Heart left ventricle (tissue), 16 donors: ENCODE results near the gene NUAK2. TPM values are rescaled to one million over a fixed set of nuclear protein-coding genes. Genes with fewer than 3 reads are reported as not detected.
"Not testable (repeated sequence)": the region's sequence is repeated elsewhere in the genome, so short reads cannot be mapped to it uniquely, and the experiment has no call there.

Experiments used
- ATAC-seq, 4 donors: fragments of 200-7000 bp; cut with Tn5 transposase; one replicate each; pipeline ENCODE4 v1.9.1; 2020 to 2022; ENCODE audit warnings: moderate library complexity in 4 of 4, mild to moderate bottlenecking in 3 of 4, moderate number of reproducible peaks in 1 of 4
- DNase-seq, 5 donors: peaks; one replicate each; pipeline ENCODE4 v3.0.0-alpha.2; 2020
- H3K27ac ChIP-seq, 12 donors: fragments of 200-600 bp; sonication (generic) in 4 of 12; one replicate each; pipeline versions ENCODE4 v1.5.0 to v1.8.0; 2016 to 2022; ENCODE audit warnings: mild to moderate bottlenecking in 2 of 12
- H3K27me3 ChIP-seq, 9 donors: fragments of 200-600 bp; sonication (generic) in 2 of 9; one replicate each; pipeline versions ENCODE4 v1.5.1 to v1.8.0; 2016 to 2022; ENCODE audit warnings: mild to moderate bottlenecking in 3 of 9
- H3K36me3 ChIP-seq, 9 donors: fragments of 200-600 bp; sonication (generic) in 2 of 9; one replicate each; pipeline versions ENCODE4 v1.5.0 to v1.8.0; 2018 to 2022; ENCODE audit warnings: mild to moderate bottlenecking in 2 of 9
- H3K4me1 ChIP-seq, 12 donors: fragments of 200-600 bp; sonication (generic) in 4 of 12; one replicate each; pipeline versions ENCODE4 v1.5.0 to v1.8.0; 2016 to 2022; ENCODE audit warnings: mild to moderate bottlenecking in 3 of 12
- H3K4me3 ChIP-seq, 12 donors: fragments of 200-600 bp; sonication (generic) in 4 of 12; one replicate each; pipeline versions ENCODE4 v1.5.0 to v1.8.0; 2017 to 2022; ENCODE audit warnings: mild to moderate bottlenecking in 9 of 12, moderate library complexity in 4 of 12
- H3K9me3 ChIP-seq, 12 donors: fragments of 200-600 bp; sonication (generic) in 4 of 12; one replicate each; pipeline versions ENCODE4 v1.5.0 to v1.8.0; 2016 to 2022; ENCODE audit warnings: mild to moderate bottlenecking in 1 of 12
- CTCF ChIP-seq, 12 donors: fragments of 200-600 bp; sonication (generic) in 4 of 12; IDR thresholded peaks; one replicate each; pipeline versions ENCODE4 v1.5.0 to v1.8.0; 2018 to 2022; ENCODE audit warnings: antibody characterized with exemption in 12 of 12, mild to moderate bottlenecking in 5 of 12
- POLR2A ChIP-seq, 2 donors: fragments of 450-650 bp; IDR thresholded peaks; one replicate each; pipeline ENCODE4 v1.6.1; 2017; ENCODE audit warnings: antibody characterized with exemption in 2 of 2, mild to moderate bottlenecking in 2 of 2, moderate library complexity in 2 of 2
- WGBS, 4 donors: extraction: QIAGEN DNeasy Blood & Tissue Kit in 2 of 4; methylation state at CpG; one replicate each; pipeline versions ENCODE4 v1.1.5 to v1.1.7; 2013 to 2018; 5-methylcytosine and 5-hydroxymethylcytosine counted together
- intact Hi-C, 10 donors: fragments of 100-400 bp; cut with DNase I; formaldehyde crosslinking; loops; one replicate each; pipeline versions ENCODE4 v1.11.1 to v1.14.2; 2022
- polyA plus RNA-seq, 2 donors: library from polyadenylated mRNA; stranded (reverse); fragments of 200-250 nt; gene quantifications; one replicate each; pipeline ENCODE4 v1.2.3, GENCODE V29; 2013
- total RNA-seq, 9 donors: library from RNA; depleted of rRNA in 2 of 9; stranded (reverse); fragments of >200 nt in 2 of 9; fragmentation: NEBNext Ultra II Directional in 3 of 9; extraction: Animal tissue kit (Norgen Biotek cat#: 25700) in 3 of 9; gene quantifications; one replicate each; pipeline versions ENCODE4 v1.1.0 to v1.2.4, GENCODE V29; 2016 to 2023
- donor health status: ischemic (EF 13 %, LVEDD 7.1; RV severe dilation, severe dysfunction).
- donor health status: healthy with polysubstance abuse.
- donor health status: DM: no; HTN: yes; CAD: no.
- donor health status: DM: no; HTN: no; CAD: no.
- donor health status: ischemic (EF 25% LVEDD 6.9; RV normal size, moderate dysfunction).
- donor health status: ischemic (EF 25% LVEDD 5.7; RV mildly dilated, moderate dysfunction).
- donor health status: healthy.
- donor health status: DM: yes; HTN: yes; CAD: no.
- donor health status: ischemic (EF 35%, LVEDD 5.7; RV mildly dilated, moderate dysfunction).
- donor health status: nonischemic (EF 11% LVEDD 7.7; RV severe dilation, severe dysfunction).
- donor health status: DM: yes; HTN: yes; CAD: no.
- donor health status: PGD.
- donor health status: ischemic (EF 29% LVEDD 5.4; RV normal size, mild dysfunction).
- donor health status: nonischemic (EF 23%, LVEDD 6.1; RV moderate dilation, normal function).

Gene NUAK2
- total and polyA plus RNA-seq, 11 donors, result 0.25 to 2.6 (median 0.66) TPM

GRCh38 chr1:205301205-205301821 lies 20.2 kb downstream of the NUAK2 start:
- H3K27ac ChIP-seq, result no peak overlapping the region
- no peak overlapping the region for H3K4me3 ChIP-seq
- peaks cover 0 to 8% (median 0%) of the 10 kb centered on the region in 12 donors for H3K4me1 ChIP-seq
- WGBS, 4 donors, result 32 to 43% (median 36%) methylated on average over 14 of the region's 14 CpGs
- ATAC-seq (peak; percentile 36 to 59 (median 38)), DNase-seq (peak in 1 of 5 donors; percentile 14)
- TF ChIP-seq POLR2A (IDR thresholded peaks at IDR 0.05) (no peak), CTCF (IDR thresholded peaks at IDR 0.05) (no peak)
- H3K36me3 ChIP-seq, result peaks cover 0 to 37% (median 16%) of the 10 kb centered on the region in 9 donors
- intact Hi-C loops, result no loop called here
- H3K27me3 ChIP-seq, result no peaks in the 10 kb centered on the region
- H3K9me3 ChIP-seq, result no peaks in the 10 kb centered on the region

- WGBS, 4 donors, result 87 to 95% (median 92%) methylated on average over 9 of the region's 9 CpGs
- no peaks in the 10 kb centered on the region for H3K27me3 ChIP-seq
- H3K27ac ChIP-seq, result no peak overlapping the region
- no peak overlapping the region for H3K4me3 ChIP-seq
- intact Hi-C loops, result no loop called here
- no peaks in the 10 kb centered on the region for H3K9me3 ChIP-seq
- H3K4me1 ChIP-seq, result peaks cover 0 to 8% (median under 1%) of the 10 kb centered on the region in 12 donors
- TF ChIP-seq POLR2A (IDR thresholded peaks at IDR 0.05), result no peak
- TF ChIP-seq CTCF (IDR thresholded peaks at IDR 0.05), result no peak
- DNase-seq, result no peak
- ATAC-seq, result no peak
- H3K36me3 ChIP-seq, result peaks cover 0 to 25% (median 16%) of the 10 kb centered on the region in 9 donors
These were observed 21.4 kb downstream of the NUAK2 start for GRCh38 chr1:205300149-205300548.

GRCh38 chr1:205298191-205298994 lies 23.2 kb downstream of the NUAK2 start:
- 61 to 68% (median 65%) methylated on average over 9 of the region's 9 CpGs for WGBS, 4 donors
- intact Hi-C loops, result no loop called here
- H3K4me1 ChIP-seq, result peaks cover 0 to 25% (median 16%) of the 10 kb centered on the region in 12 donors

GRCh38 chr1:205297546-205298177 lies 23.9 kb downstream of the NUAK2 start:
- H3K27ac ChIP-seq, DNase-seq, intact Hi-C loops, H3K36me3 ChIP-seq, H3K9me3 ChIP-seq, H3K27me3 ChIP-seq, H3K4me3 ChIP-seq, ATAC-seq: not testable (repeated sequence)
- peaks cover 0 to 27% (median 16%) of the 10 kb centered on the region in 12 donors for H3K4me1 ChIP-seq
- WGBS, 4 donors, result 96 to 98% (median 98%) methylated on average over 5 of the region's 5 CpGs

More at GRCh38 chr1:205298191-205298994, 23.2 kb downstream of the NUAK2 start:
- Histone ChIP-seq H3K36me3 (peaks cover 0 to 8% (median under 1%) of the 10 kb centered on the region in 9 donors), H3K27me3 (no peaks in the 10 kb centered on the region), H3K4me3 (no peak overlapping the region), H3K9me3 (no peaks in the 10 kb centered on the region), H3K27ac (no peak overlapping the region)
- ATAC-seq, result no peak
- TF ChIP-seq CTCF (IDR thresholded peaks at IDR 0.05) (no peak), POLR2A (IDR thresholded peaks at IDR 0.05) (no peak)
- DNase-seq, result no peak
